Spleen (tissue), 7 donors: ENCODE measurements around the gene SHANK1.

Experiments used
- POLR2A ChIP-seq, 3 donors: fragments of 450-650 bp; IDR thresholded peaks; one replicate each; pipeline ENCODE4 v1.5.1; 2017; ENCODE audit warnings: antibody characterized with exemption in 3 of 3, mild to moderate bottlenecking in 1 of 3
- POLR2AphosphoS5 ChIP-seq, 3 donors: sonication (generic); formaldehyde crosslinking; IDR thresholded peaks; one replicate each; pipeline ENCODE4 v1.5.1; 2017; ENCODE audit warnings: antibody characterized with exemption in 3 of 3
- TF ChIP-seq, protein P1 (sequence below), 11 experiments: fragments of 200-600 bp in 7 of 11; fragments of 450-650 bp in 4 of 11; sonication (generic) in 4 of 11; IDR thresholded peaks in 8 of 11; conservative IDR thresholded peaks in 3 of 11; 1 replicate in 7 of 11; 2 replicates in 4 of 11; pipeline versions ENCODE4 v1.4.0 to v1.8.0; 2016 to 2021; ENCODE audit warnings: antibody characterized with exemption in 11 of 11, inconsistent platforms in 4 of 11, mild to moderate bottlenecking in 1 of 11
- donor health status: DM: no; HTN: no; CAD: no; lungs with moderate emphysema.
- donor health status: DM: no; HTN: no; CAD: no.
- donor health status: DM: no; HTN: no; CAD: no.

DNA sequence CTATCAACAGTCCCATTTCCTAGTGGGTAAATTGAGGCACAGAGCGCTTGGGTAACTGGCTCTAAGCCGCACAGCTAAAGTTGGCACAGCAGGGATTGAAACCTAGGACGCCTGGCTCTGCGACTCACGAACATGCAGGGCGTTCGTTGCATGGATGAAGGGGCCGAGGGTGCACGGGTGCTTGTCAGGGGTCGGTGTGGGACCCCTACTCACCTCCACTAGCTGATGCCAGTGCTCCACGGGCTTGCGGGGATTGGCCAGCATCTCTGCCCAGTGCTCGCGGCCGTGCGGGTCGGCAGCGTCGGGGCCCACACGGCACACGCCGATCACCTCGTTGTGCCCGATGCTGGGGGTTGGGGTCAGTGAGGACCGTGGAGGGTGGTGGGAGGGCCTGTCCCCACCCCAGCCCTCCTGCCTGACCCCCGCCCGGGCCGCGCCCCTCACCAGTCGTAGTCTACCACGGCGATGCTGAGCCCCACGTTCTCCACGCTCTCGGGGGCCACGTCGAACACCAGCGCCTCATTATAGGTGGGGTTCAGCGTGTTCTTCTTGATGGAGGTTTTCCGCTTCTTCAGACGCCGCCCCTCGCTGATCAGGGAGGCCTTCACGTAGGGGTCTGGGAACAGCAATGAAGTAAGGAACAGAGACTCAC, 94.5 kb downstream of the SHANK1 start:
- TF ChIP-seq, protein P1, sequence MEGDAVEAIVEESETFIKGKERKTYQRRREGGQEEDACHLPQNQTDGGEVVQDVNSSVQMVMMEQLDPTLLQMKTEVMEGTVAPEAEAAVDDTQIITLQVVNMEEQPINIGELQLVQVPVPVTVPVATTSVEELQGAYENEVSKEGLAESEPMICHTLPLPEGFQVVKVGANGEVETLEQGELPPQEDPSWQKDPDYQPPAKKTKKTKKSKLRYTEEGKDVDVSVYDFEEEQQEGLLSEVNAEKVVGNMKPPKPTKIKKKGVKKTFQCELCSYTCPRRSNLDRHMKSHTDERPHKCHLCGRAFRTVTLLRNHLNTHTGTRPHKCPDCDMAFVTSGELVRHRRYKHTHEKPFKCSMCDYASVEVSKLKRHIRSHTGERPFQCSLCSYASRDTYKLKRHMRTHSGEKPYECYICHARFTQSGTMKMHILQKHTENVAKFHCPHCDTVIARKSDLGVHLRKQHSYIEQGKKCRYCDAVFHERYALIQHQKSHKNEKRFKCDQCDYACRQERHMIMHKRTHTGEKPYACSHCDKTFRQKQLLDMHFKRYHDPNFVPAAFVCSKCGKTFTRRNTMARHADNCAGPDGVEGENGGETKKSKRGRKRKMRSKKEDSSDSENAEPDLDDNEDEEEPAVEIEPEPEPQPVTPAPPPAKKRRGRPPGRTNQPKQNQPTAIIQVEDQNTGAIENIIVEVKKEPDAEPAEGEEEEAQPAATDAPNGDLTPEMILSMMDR (IDR thresholded peaks at IDR 0.05 in 8 of 11, conservative IDR thresholded peaks at IDR 0.05 in 3 of 11) = no peak
- TF ChIP-seq POLR2AphosphoS5 (IDR thresholded peaks at IDR 0.05) = no peak
- no peak for TF ChIP-seq POLR2A (IDR thresholded peaks at IDR 0.05)
